ENCODE data around the gene ARHGAP40.

DNA sequence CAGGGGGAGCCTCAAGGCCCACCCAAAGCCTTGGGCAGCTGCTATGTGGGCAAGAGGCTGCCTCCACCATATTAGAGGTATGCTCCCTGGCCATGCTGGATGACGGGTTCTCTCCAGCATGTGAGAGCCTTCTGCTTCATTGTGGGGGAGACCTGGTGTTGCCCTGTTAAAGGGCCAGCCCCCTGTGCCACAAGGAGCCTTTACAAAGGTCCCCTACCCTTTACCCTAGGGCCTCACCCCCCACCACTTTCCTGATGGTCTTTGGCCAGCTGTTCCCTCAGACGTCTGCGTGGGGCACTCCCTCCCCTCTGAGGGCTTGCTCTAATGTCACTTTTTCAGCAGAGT lies 15.5 kb upstream of the ARHGAP40 start:
- no peak for TF ChIP-seq CTCF (IDR thresholded peaks at IDR 0.05; ENCODE audit: low read length)
- TF ChIP-seq EZH2 (IDR thresholded peaks at IDR 0.05; ENCODE audit: borderline replicate concordance, low read length), result no peak

Measured in OCI-LY1 (cell line).